GM19328 (cell line): ENCODE results near the gene SUGCT.
A peak's percentile ranks its signal among the peaks of the same experiment; 100 is the strongest.
"Not testable (repeated sequence)": the region's sequence is repeated elsewhere in the genome, so short reads cannot be mapped to it uniquely, and the experiment has no call there.

ENCODE experiments used
- ATAC-seq: cut with Tn5 transposase; IDR thresholded peaks from one replicate; pipeline ENCODE4 v1.9.1; 2021; ENCODE audit warnings: mild to moderate bottlenecking, moderate library complexity; ENCODE audit not compliant: unreplicated experiment

SUGCT gene

DNA sequence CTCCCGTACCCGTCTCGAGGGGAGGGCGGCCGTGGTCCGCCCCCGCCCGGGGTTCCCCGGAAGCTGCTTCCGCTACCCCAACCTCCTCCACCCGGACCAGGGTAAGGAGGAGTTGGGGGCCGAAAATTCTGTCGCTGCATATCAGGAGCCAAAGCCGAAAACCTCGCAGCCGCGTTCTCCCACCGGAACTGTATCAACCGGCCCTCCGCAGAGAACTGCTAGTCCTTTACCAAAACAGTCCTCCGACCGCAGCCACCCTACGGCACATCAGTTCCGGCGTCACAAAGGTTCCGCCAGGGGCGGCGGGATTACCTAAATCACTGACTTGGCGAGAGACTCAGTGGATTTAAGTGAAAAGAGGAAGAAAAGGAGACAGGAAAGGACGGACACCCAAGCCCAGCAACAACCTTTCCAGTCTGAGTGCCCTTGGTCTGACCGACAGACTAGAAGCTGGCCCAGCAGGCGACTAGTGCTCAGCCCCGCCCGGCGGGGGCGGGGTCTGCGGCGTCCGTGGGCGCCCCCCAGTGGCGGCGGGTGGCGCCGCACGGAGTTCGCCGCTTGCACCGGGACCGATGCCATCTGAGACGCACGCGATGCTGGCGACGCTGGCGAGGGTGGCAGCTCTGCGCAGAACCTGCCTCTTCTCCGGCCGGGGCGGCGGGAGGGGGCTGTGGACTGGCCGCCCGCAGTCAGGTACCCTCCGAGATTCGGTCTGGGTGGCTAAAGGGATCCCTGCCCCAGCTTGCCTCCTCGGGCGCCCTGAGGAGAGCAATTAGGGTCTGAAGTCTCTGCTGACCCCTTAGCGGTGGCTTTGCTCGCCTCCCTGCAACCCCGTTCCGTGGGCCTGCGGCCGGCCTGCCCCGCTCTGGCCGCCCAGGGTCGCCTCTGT is at the start of gene SUGCT, which contains the start of gene MPLKIP:
Gene SUGCT (plus strand): TSS at position 578 of the 889 bp plus-strand sequence.
Gene MPLKIP (minus strand): TSS at position 195 of the 889 bp plus-strand sequence. CDS start 55 bp downstream, at position 140.
- ATAC-seq: peak; percentile 92

DNA sequence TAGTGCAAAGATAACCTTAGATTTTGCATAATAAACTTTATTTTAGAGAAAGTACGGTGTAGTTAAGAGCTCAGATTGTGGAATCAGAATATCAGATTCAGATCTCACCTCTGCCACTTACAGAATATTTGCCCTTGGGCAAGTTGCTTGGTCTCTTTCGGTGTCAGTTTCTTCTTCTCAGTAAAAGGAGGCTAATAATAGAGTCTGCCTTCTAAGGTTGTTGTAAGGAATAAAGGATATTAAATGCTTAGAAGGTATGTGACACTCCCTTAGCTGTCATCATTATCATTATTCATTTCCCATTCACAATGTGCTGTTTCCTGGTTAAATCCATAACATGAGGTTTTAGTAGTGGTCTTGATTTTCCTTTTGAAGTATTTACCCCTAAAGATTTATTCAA is 42.6 kb upstream of the SUGCT start:
- ATAC-seq: no peak

DNA sequence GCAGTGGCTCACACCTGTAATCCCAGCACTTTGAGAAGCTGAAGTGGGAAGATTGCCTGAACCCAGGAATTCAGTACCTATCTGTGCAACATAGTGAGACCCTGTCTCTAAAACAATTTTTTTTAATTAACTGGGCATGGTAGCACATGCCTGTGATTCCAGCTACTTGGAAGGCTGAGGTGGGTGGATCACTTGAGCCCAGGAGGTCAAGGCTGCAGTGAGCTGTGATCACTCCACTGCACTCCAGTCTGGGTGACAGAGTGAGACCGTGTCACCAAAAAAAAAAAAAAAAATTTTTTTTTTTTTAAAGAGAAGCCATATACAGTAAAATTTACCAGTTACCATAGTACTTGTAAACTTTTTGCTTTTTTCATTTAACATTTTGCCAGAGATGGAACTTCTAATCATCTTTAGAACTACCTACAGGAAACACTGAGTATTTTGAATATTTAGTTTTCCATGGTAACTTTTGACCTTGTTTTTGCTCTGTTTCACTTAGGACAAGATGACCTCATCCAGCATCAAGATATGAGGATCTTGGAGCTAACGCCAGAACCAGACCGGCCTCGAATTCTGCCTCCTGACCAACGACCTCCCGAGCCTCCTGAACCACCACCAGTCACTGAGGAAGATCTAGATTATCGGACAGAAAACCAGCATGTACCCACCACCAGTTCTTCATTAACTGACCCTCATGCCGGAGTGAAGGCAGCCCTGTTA is 41.0 kb upstream of the SUGCT start:
- ATAC-seq: no peak

DNA sequence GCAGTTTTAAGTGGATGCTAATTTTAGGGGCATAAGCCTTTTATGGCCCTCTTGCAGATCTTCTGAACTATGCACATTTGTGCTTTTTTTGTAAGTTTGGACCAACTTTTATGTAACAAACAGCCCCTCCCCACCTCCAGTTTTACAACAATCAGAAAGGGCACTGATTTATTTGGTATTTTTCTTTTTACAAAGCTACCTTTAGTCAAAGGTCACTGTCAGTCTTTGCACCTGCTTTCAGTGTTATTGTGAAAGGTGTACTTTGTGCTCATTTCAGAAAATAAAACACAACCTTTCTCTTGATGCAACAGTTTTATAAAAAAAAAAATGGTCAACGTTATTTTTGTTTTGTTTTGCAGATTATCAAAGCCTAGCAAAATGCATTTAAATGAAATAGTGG is 39.6 kb upstream of the SUGCT start:
- no peak for ATAC-seq

DNA sequence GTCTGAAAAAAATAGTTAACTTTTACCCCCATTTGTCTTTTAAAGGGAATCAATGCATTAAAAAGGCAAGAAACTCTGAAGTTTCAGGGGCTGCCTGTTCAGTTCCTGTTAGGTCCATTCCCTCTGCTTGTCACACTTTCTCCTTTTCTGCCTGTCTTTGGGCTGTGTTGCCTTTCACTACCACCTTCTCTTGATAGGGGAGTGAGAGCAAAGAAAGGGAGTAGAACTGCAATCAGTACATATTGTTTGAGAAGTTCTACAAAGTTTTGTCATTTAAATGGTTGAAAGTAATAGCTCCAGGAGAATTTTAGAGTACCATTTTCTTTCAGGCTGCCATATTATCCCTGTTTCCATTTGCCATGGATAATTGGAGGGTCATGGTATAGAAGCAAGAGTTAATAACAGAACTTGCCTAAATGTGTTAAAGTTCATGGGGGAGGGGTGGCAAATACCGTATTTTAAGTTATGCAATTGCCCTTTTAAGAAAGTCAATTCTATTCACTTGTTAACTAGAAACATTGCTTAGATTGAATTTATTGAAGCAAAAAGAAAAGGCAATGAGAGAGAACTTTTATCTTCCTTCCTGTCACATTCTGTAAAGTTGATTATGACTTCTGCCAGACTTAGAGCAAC is 39.0 kb upstream of the SUGCT start:
- ATAC-seq: no peak

DNA sequence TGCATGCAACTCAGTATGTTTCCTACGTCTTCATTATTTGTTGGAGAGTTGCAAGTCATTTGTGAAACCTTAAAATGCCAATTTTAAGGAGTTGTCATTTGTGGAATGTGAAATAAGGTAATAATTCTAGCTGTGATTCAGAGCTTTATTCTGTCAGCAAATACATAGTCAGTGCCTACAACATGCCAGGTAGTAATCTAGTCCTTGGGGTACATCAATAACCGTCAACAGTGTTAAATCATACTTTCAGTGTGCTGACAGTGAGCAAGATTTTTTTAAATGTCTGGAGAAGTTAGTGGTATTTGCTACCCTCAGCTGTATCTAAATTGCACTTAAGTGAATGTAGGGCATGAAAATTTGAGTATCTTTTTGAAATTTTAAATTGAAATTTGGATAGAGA is 37.1 kb upstream of the SUGCT start:
- ATAC-seq: no peak

DNA sequence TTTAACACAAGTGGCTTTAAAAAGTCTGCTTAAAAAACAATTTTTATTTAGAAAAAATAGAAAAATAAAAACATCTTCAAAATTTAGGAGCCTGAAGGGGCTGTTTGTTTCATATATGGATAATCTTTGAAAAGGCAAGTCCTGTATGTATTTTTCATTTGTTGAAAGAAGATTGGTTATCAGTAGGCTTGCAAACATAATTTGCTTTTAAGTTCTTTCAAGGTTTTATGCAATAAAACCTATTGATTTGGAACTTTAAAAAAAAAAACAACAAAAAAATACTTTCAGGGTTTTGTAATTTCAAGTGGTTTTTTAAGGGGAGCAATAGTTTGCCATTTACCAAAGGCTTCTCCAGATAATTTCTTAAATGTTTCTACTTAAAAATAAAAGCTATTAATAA is 36.0 kb upstream of the SUGCT start:
- no peak for ATAC-seq

DNA sequence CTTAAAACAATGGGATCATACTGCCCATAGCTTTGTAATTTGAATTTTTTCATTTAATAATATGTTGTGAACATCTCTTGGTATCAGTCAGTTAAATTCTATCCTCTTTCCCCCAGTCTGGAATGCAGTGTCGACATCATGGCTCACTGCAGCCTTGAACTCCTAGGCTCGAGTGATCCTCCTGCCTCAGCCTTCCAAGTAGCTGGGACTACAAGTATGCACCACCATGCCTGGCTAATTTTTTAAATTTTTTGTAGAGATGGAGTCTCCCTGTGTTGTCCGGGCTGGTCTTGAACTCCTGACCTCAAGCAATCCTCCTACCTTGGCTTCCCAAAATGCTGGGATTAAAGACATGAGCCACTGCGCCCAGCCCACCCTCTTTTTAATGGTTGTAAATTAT is 35.0 kb upstream of the SUGCT start:
- ATAC-seq: no peak

DNA sequence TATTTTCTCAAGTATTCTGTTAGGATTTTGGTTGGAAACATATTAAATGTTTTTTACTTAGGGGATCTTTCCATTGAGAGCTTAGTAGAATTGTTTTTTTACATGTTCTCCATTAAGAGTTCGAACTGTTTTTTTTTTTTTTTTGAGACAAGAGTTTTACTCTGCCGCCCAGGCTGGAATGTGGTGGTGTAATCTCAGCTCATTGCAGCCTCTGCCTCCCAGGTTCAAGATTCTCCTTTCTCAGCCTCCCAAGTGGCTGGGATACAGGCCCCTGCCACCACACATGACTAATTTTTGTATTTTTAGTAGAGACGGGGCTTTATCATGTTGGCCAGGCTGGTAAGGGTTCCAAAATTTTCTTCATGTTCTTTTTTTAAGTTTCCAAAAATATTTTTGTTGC is 33.6 kb upstream of the SUGCT start:
- ATAC-seq: no peak

DNA sequence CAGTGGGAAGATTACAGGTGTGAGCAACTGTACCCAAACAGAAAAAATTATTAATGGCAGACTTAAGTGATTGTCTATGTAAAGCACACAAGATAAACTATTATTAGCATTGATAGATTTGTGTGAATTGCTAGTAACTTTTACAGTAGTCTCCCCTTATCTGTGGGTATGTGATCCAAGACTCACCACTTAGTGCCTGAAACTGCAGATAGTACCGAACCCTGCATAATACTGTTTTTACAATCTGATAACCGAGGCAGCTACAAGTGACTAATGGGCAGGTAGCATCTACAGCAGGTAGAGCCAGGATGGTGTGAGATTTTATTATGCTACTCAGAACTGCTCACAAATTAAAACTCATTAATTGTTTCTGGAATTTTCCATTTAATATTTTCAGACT is 31.9 kb upstream of the SUGCT start:
- no peak for ATAC-seq

DNA sequence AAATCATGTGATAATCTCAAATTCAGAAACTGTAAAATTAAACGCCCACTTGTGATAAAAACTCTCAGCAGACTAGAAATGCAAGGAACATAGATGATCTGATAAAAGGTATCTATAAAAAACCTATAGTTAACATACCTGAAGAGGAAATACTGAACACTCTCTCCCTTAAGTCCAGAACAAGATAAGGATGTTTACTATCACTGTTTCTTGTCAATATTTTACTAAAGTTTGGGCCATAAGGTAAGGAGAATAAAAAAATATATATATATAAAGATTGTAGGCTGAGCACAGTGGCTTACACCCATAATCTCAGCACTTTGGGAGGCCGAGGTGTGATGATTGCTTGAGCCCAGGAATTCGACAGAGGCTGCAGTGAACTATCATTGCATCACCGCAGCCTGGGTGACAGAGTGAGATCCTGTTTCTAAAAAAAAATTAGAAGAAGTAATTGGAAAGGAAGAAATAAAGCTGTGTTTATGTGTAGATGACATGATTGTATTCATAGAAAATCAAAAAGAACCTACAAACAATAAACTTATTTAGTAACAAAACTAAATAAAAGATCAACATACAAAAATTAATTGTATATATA is 28.8 kb upstream of the SUGCT start:
- ATAC-seq: no peak

DNA sequence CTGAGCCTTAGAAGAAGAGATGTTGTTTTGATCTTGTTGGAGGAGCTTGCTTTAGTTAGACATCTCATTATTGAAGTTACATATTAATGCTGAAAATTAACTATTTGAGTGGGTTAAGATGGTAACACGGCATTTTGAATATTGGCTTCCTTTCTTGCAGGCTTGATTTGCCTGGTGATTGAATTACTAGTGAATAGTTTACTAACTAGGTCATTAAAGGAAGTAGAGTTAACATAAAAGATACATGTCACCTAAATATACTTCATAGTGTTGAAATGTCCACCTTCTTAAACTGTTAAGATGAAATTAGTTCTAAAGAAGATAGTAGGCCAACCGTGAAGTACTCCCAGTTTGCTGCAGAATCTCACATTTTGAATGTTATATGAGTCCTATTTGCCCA is 18.9 kb upstream of the SUGCT start:
- ATAC-seq: no peak

DNA sequence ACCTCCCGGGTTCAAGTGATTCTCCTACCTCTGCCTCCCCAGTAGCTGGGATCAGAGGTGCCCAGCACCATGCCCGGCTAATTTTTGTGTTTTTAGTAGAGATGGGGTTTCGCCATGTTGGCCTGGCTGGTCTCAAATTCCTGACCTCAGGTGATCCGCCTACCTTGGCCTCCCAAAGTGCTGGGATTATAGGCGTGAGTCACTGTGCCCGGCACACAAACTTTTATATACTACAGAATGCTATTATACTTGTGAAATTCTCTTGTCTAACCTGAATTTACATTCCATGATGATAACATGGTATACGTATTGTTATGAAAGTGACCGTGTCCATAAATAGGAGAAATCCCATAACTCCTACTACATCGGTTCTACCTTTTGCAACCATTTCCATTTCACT is 17.6 kb upstream of the SUGCT start:
- ATAC-seq: not testable (repeated sequence)

DNA sequence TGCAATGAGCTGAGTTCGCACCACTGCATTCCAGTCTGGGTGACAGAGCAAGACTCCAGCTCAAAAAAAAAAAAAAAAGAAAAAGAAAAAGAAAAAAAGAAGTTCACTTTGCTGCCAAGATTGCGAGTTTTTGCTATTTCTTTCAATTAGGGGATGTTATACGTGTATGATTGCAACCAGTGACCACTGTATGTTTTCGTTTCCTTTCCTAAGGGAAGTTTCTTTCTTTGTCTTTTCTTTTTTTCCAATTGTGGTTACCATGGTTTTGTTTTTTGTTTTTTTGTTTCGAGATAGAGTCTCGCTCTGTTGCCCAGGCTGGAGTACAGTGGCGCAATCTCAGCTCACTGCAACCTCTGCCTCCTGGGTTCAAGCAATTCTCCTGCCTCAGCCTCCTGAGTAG is 16.6 kb upstream of the SUGCT start:
- ATAC-seq: not testable (repeated sequence)

DNA sequence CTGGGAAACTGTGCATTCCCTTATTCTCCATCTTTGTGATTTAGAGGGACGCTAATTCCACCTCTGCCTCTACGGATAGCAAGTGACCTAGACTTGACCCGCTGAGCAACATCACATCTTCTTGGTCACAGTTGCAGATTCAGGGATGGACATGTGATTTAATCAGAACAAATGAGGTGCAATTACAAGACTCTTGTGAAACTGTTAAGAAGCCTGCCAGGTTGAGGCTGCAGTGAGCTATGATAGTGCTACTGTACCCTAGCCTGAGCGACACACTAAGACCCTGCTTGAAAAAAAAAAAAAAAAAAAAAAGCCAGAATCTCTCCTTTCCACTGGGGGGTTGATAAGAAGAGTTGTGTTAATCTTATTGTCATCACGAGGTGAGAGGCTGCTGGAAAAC is 14.8 kb upstream of the SUGCT start:
- no peak for ATAC-seq

DNA sequence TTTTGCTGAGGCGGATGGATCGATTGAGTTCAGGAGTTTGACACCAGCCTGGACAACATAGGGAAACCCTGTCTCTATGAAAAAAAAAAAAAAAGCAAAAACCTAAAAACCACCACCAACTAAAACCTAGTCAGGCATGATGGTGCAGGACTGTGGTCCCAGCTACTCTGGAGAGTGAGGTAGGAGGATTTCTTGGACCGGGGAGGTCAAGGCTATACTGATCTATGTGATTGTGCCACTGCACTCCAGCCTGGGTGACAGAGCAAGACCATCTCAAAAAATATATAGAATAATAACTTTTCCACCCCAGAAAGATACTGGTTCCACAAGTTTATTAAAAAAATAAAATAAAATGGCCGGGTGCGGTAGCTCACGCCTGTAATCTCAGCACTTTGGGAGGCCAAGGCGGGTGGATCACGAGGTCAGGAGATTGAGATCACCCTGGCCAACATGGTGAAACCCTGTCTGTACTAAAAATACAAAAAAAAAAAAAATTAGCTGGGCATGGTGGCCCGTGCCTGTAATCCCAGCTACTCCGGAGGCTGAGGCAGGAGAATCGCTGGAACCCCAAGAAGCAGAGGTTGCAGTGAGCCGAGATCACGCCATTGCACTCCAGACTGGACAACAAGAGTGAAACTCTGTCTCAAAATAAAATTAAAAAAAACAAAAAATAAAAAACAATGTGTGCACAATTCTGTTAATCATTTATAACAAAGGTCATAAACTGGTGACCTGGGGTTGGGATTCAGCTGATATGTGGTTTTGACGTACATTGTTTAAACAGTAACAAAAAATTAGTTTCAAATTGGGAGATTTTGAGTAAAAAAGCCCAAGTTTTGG is 12.5 kb upstream of the SUGCT start:
- not testable (repeated sequence) for ATAC-seq

DNA sequence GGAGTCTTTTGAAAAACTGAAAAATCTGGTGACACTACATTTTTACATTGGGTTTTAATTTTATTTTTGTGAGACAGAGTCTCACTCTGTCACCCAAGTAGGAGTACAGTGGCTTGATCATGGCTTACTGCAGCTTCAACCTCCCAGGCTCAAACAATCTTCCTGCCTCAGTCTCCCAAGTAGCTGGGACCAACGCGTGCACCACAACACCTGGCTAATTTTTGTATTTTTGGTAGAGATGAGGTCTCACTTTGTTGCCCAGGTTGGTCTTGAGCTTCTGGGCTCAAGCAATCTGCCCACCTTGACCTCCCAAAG is 11.9 kb upstream of the SUGCT start:
- no peak for ATAC-seq

DNA sequence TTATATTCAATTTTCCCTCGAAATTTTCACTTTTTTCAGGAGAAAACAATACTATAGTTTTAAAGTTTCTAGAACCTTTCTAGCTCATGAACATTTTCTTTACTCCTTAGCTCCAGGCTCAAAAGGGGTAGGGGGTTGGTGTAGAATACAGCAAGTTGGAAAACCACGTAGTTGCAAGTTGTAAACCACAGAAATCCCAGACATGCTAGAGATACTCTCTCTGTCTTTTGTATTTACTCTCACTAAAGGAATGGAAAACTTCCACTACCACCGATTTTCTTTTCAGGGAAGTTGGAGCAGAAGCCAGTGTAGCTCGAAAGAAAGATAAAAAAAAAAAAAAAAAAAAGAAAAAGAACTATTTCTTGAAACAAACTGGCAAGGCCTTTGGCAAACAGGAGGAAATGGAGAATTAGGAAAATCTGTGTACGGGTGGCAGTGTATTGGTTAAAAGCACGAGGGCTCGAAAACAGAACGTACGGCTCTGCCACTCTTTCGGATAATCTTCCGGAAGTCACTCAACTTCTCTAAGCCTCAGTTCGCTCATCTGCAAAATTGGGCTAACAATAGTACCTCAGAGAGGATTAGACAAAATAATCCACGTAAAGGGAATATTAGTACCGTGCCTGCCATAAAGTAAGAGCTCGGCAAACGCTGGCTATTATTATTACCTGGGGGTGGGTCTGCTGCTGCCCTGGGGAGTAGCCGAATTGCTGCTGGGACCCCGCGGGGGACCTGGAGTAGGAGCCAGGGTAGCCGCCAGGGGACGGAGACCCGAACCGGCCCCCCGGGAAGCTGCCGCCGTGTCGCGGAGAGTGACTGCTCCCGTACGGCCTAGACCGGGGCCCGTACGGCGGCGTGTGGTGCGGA is 1.0 kb upstream of the SUGCT start:
- peak; percentile 46 for ATAC-seq

DNA sequence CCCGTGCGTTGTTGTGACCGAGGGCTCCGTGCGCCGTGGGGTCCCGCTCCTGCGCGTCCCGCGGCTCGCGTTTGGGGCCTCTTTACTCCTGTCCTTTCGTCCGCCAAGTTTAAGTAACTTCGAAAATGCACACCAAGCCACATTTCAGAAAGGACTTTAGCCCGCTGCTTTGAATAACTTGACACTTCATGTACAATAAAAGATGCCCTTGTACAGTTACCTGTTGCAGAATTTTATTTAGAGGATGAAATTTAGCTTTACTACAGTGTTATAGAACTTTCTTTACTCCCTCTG is 459 bp downstream of the SUGCT start:
- no peak for ATAC-seq

DNA sequence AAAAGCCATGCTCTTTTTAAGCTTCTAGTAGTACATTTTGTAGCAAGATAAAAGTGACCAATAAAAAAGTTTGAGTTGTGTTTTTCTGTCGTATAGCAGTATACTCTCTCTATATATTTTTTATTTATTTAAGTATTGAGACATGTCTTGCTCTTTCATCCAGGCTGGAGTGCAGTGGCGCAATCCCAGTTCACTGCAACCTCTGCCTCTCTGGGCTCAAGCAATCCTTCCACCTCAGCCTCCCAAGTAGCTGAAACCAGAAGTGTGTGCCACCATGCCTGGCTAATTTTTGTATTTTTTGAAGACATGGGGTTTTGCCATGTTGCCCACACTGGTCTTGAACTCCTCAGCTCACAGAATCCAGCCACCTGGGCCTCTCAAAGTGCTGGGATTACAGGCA is 2.8 kb downstream of the SUGCT start:
- ATAC-seq: no peak
